ENCODE results near the gene KCNK3.

- TF ChIP-seq CTCF (IDR thresholded peaks at IDR 0.05) (no peak), POLR2A (IDR thresholded peaks at IDR 0.05) (no peak)
These were observed 7.2 kb upstream of the KCNK3 start for GRCh38 chr2:26685341-26685740.

All from ovary (tissue), 3 donors.